AG04449 (cell line): ENCODE results near the gene ALG6.
"Not testable (repeated sequence)": the region's sequence is repeated elsewhere in the genome, so short reads cannot be mapped to it uniquely, and the experiment has no call there.

Source experiments
- CTCF ChIA-PET: fragments of 350-600 bp; formaldehyde crosslinking; extraction: SDS; loops from one replicate; lab custom pipeline; 2021; ENCODE audit warnings: antibody characterized with exemption; lab: Yijun Ruan, JAX
- POLR2A ChIA-PET: fragments of 400-600, 350-600 bp; formaldehyde crosslinking; extraction: SDS; loops from one replicate; lab custom pipeline; 2020; ENCODE audit warnings: antibody characterized with exemption, inconsistent platforms; lab: Yijun Ruan, JAX
- DNase-seq: peaks from one replicate; pipeline ENCODE4 v3.0.0-alpha.2; 2010; ENCODE audit warnings: low read depth, low spot score
- H3K4me3 ChIP-seq: 2 replicates; pipeline ENCODE4 v1.5.1; 2011; ENCODE audit warnings: low read depth, mild to moderate bottlenecking, control low read depth, low read length
- CTCF ChIP-seq: IDR thresholded peaks from one replicate; pipeline ENCODE4 v1.5.1; 2011; ENCODE audit warnings: mild to moderate bottlenecking, moderate library complexity, low read length, control low read depth, inconsistent platforms; ENCODE audit not compliant: insufficient read depth; ENCODE audit errors: missing control alignments

The ALG6 gene

DNA sequence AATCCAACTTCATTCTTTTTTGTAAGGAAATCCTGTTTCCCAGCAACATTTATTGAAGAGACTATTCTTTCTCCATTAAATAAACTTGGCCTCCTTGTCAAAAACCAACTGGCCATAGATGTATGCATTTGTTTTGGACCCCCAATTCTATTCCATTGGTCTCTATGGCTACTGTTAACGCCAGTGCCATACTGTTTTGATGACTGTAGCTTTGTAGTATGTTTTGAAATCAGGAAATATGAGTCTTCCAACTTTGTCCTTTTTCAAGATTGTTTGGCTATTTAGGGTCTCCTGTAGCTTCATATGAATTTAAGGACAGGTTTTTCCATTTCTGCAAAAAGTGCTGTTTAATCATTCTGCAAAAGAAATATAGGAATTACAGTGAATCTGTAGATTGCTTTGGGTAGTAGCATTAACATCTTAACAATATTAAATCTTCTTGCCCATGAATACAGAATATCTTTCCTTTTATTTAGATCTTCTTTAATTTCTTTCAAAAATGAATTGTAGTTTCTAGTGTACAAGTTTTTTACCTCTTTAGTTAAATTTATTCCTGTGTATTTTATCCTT is 94.3 kb downstream of the ALG6 start:
- DNase-seq: no peak
- ChIA-PET CTCF (no interaction called here), POLR2A (no interaction called here)
- H3K4me3 ChIP-seq: no peak overlapping the region
- no peak for TF ChIP-seq CTCF

DNA sequence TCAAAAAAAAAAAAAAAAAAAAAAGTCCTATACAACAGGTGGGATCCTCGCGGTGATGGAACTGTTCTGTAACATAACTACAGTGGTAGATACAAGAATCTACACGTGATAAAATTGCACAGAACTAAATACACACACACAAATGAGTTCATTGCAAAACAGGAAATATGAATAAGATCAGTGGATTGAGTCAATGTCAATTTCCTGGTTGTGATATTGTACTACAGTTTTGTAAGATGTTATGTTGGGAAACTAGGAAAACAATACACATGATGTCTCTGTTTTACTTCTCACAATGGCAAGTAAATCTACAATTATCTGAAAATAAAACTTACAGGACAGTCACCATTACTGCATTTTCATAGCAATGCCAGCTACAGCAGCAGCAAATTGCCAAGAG is 95.8 kb downstream of the ALG6 start:
- ChIA-PET POLR2A (no interaction called here), CTCF (no interaction called here)
- DNase-seq: no peak
- H3K4me3 ChIP-seq: no peak overlapping the region
- no peak for TF ChIP-seq CTCF

DNA sequence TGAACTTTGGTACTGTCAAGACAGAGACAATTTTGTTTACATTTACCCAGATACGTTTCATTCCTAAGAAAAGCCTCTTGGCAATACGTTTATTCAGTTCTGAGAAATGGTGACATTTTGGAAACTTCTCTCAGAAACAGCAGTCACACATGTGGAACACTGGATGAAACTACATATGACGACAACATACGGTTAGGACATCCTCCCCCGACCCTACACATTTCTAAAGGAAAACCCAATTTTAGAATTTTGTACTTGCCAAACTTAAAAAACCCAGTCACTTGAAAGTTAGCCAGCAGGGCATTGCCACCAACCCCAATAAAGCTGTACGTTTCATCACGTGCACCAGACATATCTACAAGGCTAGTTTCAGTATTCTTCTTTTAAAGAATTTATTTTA is 98.8 kb downstream of the ALG6 start:
- ChIA-PET CTCF (interaction anchor here (0.9 kb wide), 1 partner anchor 10 kb away, joined by 3 read pairs; no protein-coding TSS in a partner anchor), POLR2A (no interaction called here)
- DNase-seq: no peak
- H3K4me3 ChIP-seq: no peak overlapping the region
- TF ChIP-seq CTCF: no peak

DNA sequence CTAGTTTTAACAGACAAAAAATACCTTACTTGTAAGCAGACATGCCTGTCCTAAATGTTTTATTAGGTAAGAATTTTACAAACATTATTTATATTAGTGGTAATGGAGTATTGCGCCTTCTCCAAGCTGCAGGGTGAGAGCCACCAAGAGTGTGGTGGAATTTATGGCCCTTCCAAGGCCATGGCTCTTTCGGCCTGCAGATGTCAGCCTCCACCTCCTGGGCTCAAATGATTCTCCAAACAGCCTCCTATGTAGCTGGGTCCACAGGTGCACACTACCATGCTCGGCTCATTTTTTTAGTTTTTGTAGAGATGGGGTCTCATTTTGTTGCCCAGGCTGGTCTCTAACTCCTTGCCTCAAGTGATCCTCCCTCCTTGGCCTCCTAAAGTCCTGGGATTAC is 99.3 kb downstream of the ALG6 start:
- no peak for TF ChIP-seq CTCF
- CTCF ChIA-PET: interaction anchor here (0.9 kb wide), 1 partner anchor 9 kb away, joined by 3 read pairs; no protein-coding TSS in a partner anchor
- POLR2A ChIA-PET: no interaction called here
- DNase-seq: no peak
- no peak overlapping the region for H3K4me3 ChIP-seq

DNA sequence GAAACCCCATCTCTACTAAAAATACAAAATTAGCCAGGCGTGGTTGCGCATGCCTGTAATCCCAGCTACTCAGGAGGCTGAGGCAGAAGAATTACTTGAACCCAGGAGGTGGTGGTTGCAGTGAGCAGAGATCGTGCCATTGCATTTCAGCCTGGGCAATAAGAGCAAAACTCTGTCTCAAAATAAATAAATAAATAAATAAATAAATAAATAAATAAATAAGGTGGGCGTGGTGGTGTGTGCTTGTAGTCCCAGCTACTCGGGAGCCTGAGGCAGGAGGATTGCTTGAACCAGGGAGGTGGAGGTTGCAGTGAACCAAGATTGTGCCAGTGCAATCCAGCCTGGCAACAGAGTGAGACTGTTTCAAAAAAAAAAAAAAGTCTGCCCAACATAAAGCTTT is 101.3 kb downstream of the ALG6 start:
- DNase-seq, H3K4me3 ChIP-seq, CTCF ChIA-PET, POLR2A ChIA-PET: not testable (repeated sequence)

GRCh38 chr1:63475761-63476160 is 108.3 kb downstream of the ALG6 start:
- POLR2A ChIA-PET: interaction anchor here (0.6 kb wide), 1 partner anchor 156 kb away, joined by 3 read pairs; no protein-coding TSS in a partner anchor
- CTCF ChIA-PET: interaction anchor here (1.1 kb wide), 1 partner anchor 9 kb away, joined by 3 read pairs; no protein-coding TSS in a partner anchor
- no peak for TF ChIP-seq CTCF
- H3K4me3 ChIP-seq: no peak overlapping the region
- DNase-seq: no peak

GRCh38 chr1:63480057-63480456 is 112.6 kb downstream of the ALG6 start:
- H3K4me3 ChIP-seq: no peak overlapping the region
- ChIA-PET POLR2A (no interaction called here), CTCF (no interaction called here)
- no peak for DNase-seq
- TF ChIP-seq CTCF: no peak
